Activated naive CD8-positive, alpha-beta T cell treated with anti-CD3 and anti-CD28 coated beads, Interleukin-2, amount 50 U/mL, for 24 hours (primary cell): ENCODE measurements around the gene NCOA6.
A peak's percentile ranks its signal among the peaks of the same experiment; 100 is the strongest.
"Not testable (repeated sequence)": the region's sequence is repeated elsewhere in the genome, so short reads cannot be mapped to it uniquely, and the experiment has no call there.

Source experiments
- ATAC-seq: fragments of 150-1000 bp; cut with Tn5 transposase; one replicate; pipeline ENCODE4 v1.10.0; 2021
- DNase-seq: peaks from one replicate; pipeline ENCODE4 v3.0.0; 2021
- H3K27ac Mint-ChIP-seq: one replicate; pipeline ENCODE4 v1.8.0; 2021; ENCODE audit warnings: mild to moderate bottlenecking, mixed read lengths
- H3K27me3 Mint-ChIP-seq: one replicate; pipeline ENCODE4 v1.8.0; 2021; ENCODE audit warnings: mixed read lengths
- H3K36me3 Mint-ChIP-seq: one replicate; pipeline ENCODE4 v1.8.0; 2021; ENCODE audit warnings: low read depth, mixed read lengths
- H3K4me1 Mint-ChIP-seq: one replicate; pipeline ENCODE4 v1.8.0; 2021; ENCODE audit warnings: mixed read lengths
- H3K4me3 Mint-ChIP-seq: one replicate; pipeline ENCODE4 v1.8.0; 2021; ENCODE audit warnings: mild to moderate bottlenecking, moderate library complexity, mixed read lengths
- H3K9me3 Mint-ChIP-seq: one replicate; pipeline ENCODE4 v1.8.0; 2021; ENCODE audit warnings: mixed read lengths

Gene NCOA6

DNA sequence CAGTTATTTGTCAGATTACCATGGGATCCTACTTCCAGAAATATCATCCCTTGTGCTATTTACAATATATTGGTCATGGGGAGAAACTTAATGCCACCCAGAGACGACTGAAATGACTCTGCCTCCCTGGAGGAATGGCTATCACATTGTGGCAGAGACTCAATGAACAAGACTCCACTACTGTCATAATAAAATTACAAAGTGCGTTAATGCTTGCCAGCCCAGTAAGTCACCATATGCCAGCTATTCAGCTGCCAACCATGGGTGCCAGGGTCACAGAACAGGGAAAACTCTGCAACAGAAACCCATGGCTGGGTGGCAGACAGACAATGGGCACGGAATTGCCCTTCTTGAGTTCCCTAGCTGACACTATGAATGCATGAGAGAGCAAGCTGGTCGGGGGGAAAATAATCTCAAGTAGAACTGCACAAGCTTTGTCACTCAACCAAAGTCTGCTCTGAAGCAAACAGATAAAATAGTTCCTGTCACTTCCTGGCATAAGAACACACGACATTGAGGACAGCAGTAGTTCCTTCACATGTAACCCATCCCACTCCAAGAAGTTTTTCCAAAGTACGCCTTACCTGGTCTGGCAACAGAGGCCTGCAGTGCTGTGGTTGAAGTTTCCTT is 89.2 kb downstream of the NCOA6 start:
- no peak for DNase-seq

GRCh38 chr20:34732523-34732922 is 92.9 kb downstream of the NCOA6 start:
- Mint-ChIP-seq H3K9me3 (no peaks in the 10 kb centered on the region), H3K27ac (no peak overlapping the region), H3K4me1 (no peaks in the 10 kb centered on the region), H3K36me3 (peaks cover 14% of the 10 kb centered on the region), H3K27me3 (no peaks in the 10 kb centered on the region), H3K4me3 (no peak overlapping the region)
- ATAC-seq (no peak), DNase-seq (no peak)

More for the DNA sequence above, 89.2 kb downstream of the NCOA6 start:
- H3K27me3 Mint-ChIP-seq = no peaks in the 10 kb centered on the region
- no peaks in the 10 kb centered on the region for H3K4me1 Mint-ChIP-seq
- H3K4me3 Mint-ChIP-seq = no peak overlapping the region
- H3K27ac Mint-ChIP-seq = no peak overlapping the region
- no peaks in the 10 kb centered on the region for H3K9me3 Mint-ChIP-seq
- peaks cover 11% of the 10 kb centered on the region for H3K36me3 Mint-ChIP-seq
- no peak for ATAC-seq

DNA sequence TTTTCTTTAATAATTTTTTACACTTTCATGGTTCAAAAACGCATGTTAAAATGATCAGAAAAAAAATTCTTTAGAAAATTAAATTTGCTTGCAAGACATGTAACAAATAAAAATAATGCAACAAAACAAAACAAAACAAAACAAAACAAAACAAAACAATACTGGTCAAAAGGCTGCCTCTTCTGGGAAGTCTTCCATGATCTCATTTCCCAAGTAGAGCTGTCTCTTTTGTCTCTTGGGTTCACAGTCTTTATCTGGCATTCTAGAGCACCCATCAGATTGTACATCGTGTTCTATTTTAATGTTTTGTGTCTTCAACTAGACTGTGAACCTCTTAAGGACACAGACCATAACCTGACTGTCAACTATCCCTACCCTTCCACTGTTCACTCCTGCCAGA is 96.0 kb downstream of the NCOA6 start:
- Mint-ChIP-seq H3K4me1 (no peaks in the 10 kb centered on the region), H3K9me3 (no peaks in the 10 kb centered on the region), H3K27ac (no peak overlapping the region), H3K4me3 (no peak overlapping the region), H3K36me3 (peaks cover 26% of the 10 kb centered on the region), H3K27me3 (no peaks in the 10 kb centered on the region)
- ATAC-seq (no peak), DNase-seq (no peak)

- Mint-ChIP-seq H3K9me3 (no peaks in the 10 kb centered on the region), H3K27me3 (no peaks in the 10 kb centered on the region), H3K36me3 (peaks cover 15% of the 10 kb centered on the region), H3K4me3 (no peak overlapping the region), H3K27ac (no peak overlapping the region), H3K4me1 (peaks cover 15% of the 10 kb centered on the region)
- ATAC-seq = no peak
- DNase-seq = no peak
Measured at GRCh38 chr20:34724172-34724571, 101.3 kb downstream of the NCOA6 start.

GRCh38 chr20:34722560-34722959 is 102.9 kb downstream of the NCOA6 start:
- ATAC-seq, H3K4me3 Mint-ChIP-seq, H3K9me3 Mint-ChIP-seq, H3K27me3 Mint-ChIP-seq, DNase-seq, H3K27ac Mint-ChIP-seq: not testable (repeated sequence)
- peaks cover 26% of the 10 kb centered on the region for H3K4me1 Mint-ChIP-seq
- H3K36me3 Mint-ChIP-seq = peaks cover 18% of the 10 kb centered on the region

DNA sequence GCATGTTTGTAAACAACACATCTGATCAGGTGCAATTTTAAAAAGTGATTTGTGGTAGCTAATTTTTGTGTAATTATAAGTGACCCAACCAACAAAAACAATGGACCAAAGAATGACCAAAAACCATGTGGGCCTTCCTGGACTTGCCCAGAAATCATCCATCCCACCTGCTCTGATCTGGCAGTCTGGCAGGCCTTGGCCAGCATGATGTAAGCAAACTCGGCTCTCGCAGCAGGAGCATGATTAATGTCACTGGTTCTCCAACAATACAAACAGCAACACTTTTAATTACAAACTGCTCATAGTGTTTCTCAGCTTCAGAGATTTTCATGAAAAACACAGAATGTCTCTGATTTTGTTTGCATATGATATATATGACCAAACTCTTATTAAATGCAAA is 105.2 kb downstream of the NCOA6 start:
- no peak for ATAC-seq
- peaks cover 4% of the 10 kb centered on the region for H3K36me3 Mint-ChIP-seq
- no peak for DNase-seq

DNA sequence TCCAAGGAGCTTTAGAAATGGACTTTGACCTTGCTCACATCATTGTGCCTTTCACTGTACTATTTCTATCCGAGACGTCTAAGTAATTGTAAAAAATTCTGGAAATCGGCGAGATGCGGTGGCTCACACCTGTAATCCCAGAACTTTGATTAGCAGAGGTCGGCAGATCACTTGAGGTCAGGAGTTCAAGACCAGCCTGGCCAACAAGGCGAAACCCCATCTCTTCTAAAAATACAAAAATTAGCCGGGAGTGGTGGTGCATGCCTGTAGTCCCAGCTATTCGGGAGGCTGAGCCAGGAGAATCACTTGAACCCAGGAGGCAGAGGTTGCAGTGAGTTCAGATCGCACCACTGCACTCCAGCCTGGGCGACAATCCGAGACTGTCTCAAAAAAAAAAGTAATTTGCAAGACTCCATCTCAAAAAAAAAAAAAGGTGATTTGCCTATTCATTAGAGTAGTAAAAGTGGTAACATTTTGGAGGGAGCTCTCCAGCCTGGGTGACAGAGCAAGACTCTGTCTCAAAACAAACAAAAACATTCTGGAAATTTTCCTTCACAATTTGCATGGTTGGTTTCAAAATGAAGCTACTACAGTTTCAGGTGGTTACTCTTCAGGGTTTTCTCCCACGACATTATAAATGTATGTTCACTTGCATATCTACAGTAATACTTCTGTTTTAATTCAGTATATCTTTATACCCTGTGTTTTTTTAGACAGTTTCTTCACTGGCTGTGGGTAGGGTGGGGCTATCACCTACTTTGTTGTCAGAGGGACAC is 106.0 kb downstream of the NCOA6 start:
- H3K4me1 Mint-ChIP-seq = peaks cover 26% of the 10 kb centered on the region
- H3K27me3 Mint-ChIP-seq, H3K36me3 Mint-ChIP-seq, H3K9me3 Mint-ChIP-seq, H3K27ac Mint-ChIP-seq, DNase-seq, H3K4me3 Mint-ChIP-seq: not testable (repeated sequence)
- peak; percentile 75 for ATAC-seq

More for the DNA sequence above, 105.2 kb downstream of the NCOA6 start:
- Mint-ChIP-seq H3K4me1 (peaks cover 26% of the 10 kb centered on the region), H3K27ac (no peak overlapping the region), H3K27me3 (no peaks in the 10 kb centered on the region), H3K4me3 (no peak overlapping the region), H3K9me3 (no peaks in the 10 kb centered on the region)

GRCh38 chr20:34717230-34718095 is 108.0 kb downstream of the NCOA6 start:
- no peak overlapping the region for H3K27ac Mint-ChIP-seq
- no peaks in the 10 kb centered on the region for H3K9me3 Mint-ChIP-seq
- H3K27me3 Mint-ChIP-seq = no peaks in the 10 kb centered on the region
- ATAC-seq = no peak
- no peak for DNase-seq
- H3K36me3 Mint-ChIP-seq = peaks cover 13% of the 10 kb centered on the region
- no peak overlapping the region for H3K4me3 Mint-ChIP-seq
- H3K4me1 Mint-ChIP-seq = peaks cover 34% of the 10 kb centered on the region

DNA sequence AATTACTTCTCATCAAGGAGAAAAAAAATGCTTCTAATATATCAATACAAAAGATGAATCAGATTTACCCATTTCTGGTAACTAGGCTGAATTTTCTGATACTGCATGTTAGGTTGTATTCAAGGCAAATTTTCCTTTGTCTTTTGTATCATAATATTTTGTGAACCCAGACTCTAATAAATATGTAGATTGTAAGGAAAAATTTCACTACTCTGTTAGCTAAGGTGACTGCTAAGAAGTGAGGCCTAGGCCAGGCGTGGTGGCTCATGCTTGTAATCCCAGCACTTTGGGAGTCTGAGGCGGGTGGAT is 108.6 kb downstream of the NCOA6 start:
- Mint-ChIP-seq H3K36me3 (peaks cover 13% of the 10 kb centered on the region), H3K27ac (no peak overlapping the region), H3K9me3 (no peaks in the 10 kb centered on the region), H3K4me3 (no peak overlapping the region), H3K4me1 (peaks cover 34% of the 10 kb centered on the region), H3K27me3 (no peaks in the 10 kb centered on the region)
- no peak for DNase-seq
- ATAC-seq = no peak

- Mint-ChIP-seq H3K27ac (no peak overlapping the region), H3K4me1 (peaks cover 36% of the 10 kb centered on the region), H3K36me3 (peaks cover 13% of the 10 kb centered on the region), H3K4me3 (no peak overlapping the region), H3K27me3 (no peaks in the 10 kb centered on the region), H3K9me3 (no peaks in the 10 kb centered on the region)
- ATAC-seq (no peak), DNase-seq (no peak)
Measured at GRCh38 chr20:34715384-34715783, 110.1 kb downstream of the NCOA6 start.

- peaks cover 13% of the 10 kb centered on the region for H3K36me3 Mint-ChIP-seq
- not testable (repeated sequence) for H3K27ac Mint-ChIP-seq, H3K27me3 Mint-ChIP-seq
Measured at GRCh38 chr20:34713944-34714515, 111.4 kb downstream of the NCOA6 start.

DNA sequence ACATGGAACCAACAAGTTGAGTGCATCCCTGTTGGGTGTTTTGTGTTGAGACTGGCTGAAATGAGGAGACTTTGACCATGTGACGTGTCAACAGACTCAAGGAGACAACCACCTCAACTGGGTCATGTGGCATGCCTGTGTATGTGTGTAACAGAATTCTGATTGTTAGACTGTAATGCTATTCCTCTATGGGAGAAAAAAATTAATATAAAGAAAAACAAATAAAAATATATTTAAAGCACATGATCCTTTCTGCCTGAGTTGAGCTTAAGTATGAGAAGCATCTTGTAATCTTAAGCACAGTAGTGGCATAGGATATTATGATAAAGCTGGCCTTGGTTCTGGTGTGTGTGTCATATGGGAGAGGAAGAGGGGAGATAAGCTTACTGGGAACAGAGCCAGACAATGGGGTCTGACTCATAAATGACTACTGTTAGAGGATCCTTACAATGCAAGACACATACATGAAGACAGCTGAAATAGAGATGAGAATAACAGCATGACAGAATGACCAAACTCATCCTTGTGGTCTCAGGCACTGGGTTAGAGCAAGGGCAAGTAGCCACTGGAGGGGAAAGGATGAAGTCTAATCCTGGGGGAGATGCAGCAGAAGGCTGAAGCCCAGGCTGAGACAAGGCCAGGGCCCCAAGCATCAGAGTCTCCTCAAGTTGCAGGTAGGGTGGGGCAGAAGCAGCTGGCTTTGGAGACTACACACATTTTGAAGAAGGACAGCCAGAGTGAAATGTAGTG is 112.1 kb downstream of the NCOA6 start:
- no peak for DNase-seq
- Mint-ChIP-seq H3K9me3 (no peaks in the 10 kb centered on the region), H3K27ac (no peak overlapping the region), H3K4me1 (peaks cover 25% of the 10 kb centered on the region), H3K4me3 (no peak overlapping the region), H3K27me3 (no peaks in the 10 kb centered on the region), H3K36me3 (peaks cover 13% of the 10 kb centered on the region)
- peak; percentile 5 for ATAC-seq

More at GRCh38 chr20:34713944-34714515, 111.4 kb downstream of the NCOA6 start:
- H3K9me3 Mint-ChIP-seq, ATAC-seq, H3K4me3 Mint-ChIP-seq, DNase-seq: not testable (repeated sequence)
- H3K4me1 Mint-ChIP-seq = peaks cover 26% of the 10 kb centered on the region

GRCh38 chr20:34712525-34713192 is 112.8 kb downstream of the NCOA6 start:
- Mint-ChIP-seq H3K9me3 (no peaks in the 10 kb centered on the region), H3K27ac (no peak overlapping the region), H3K36me3 (peaks cover 12% of the 10 kb centered on the region), H3K4me3 (no peak overlapping the region), H3K27me3 (no peaks in the 10 kb centered on the region), H3K4me1 (peaks cover 26% of the 10 kb centered on the region)
- DNase-seq = no peak
- no peak for ATAC-seq
